ENCODE data around the gene PDE1A. TPM values are rescaled to one million over a fixed set of nuclear protein-coding genes. Genes with fewer than 3 reads are reported as not detected.

The PDE1A gene
- polyA plus RNA-seq (2013, experiment 1 of 2), result 1.3 TPM
- polyA plus RNA-seq (2013, experiment 2 of 2), result 3.0 TPM

GRCh38 chr2:182426918-182427240 is at the start of gene PDE1A:
TSS of gene PDE1A (minus strand) at chr2:182427036.
- H3K36me3 ChIP-seq (ENCODE audit: insufficient read depth, low read length), result no peaks in the 10 kb centered on the region
- H3K27ac ChIP-seq (ENCODE audit: low read depth, low read length), result no peak within 1 kb of the TSS
- no peak within 1 kb of the TSS for H3K4me3 ChIP-seq (ENCODE audit: low read length)
- 84% methylated on average over 2 of the region's 3 CpGs for WGBS
- no peaks in the 10 kb centered on the region for H3K9me3 ChIP-seq (ENCODE audit: insufficient read depth, low read depth, low read length)
- H3K4me1 ChIP-seq (ENCODE audit: insufficient read depth, low read length), result no peaks in the 10 kb centered on the region
- H3K27me3 ChIP-seq (ENCODE audit: insufficient read depth, low read length), result no peaks in the 10 kb centered on the region
- no peak within 1 kb of the TSS for H3K9ac ChIP-seq (ENCODE audit: low read depth, low read length)

- H3K9me3 ChIP-seq (ENCODE audit: insufficient read depth, low read depth, low read length), result no peaks in the 10 kb centered on the region
- H3K27ac ChIP-seq (ENCODE audit: low read depth, low read length), result no peak overlapping the region
- H3K9ac ChIP-seq (ENCODE audit: low read depth, low read length), result no peak overlapping the region
- H3K36me3 ChIP-seq (ENCODE audit: insufficient read depth, low read length), result no peaks in the 10 kb centered on the region
- 100% methylated on average over 3 of the region's 4 CpGs for WGBS
- H3K4me1 ChIP-seq (ENCODE audit: insufficient read depth, low read length), result no peaks in the 10 kb centered on the region
- H3K27me3 ChIP-seq (ENCODE audit: insufficient read depth, low read length), result no peaks in the 10 kb centered on the region
- H3K4me3 ChIP-seq (ENCODE audit: low read length), result no peak overlapping the region
Observed at GRCh38 chr2:182473635-182474034, 46.8 kb upstream of the PDE1A start.

- Histone ChIP-seq H3K27me3 (ENCODE audit: insufficient read depth, low read length) (no peaks in the 10 kb centered on the region), H3K4me3 (ENCODE audit: low read length) (no peak overlapping the region), H3K9me3 (ENCODE audit: insufficient read depth, low read depth, low read length) (no peaks in the 10 kb centered on the region), H3K36me3 (ENCODE audit: insufficient read depth, low read length) (no peaks in the 10 kb centered on the region), H3K4me1 (ENCODE audit: insufficient read depth, low read length) (no peaks in the 10 kb centered on the region), H3K9ac (ENCODE audit: low read depth, low read length) (no peak overlapping the region), H3K27ac (ENCODE audit: low read depth, low read length) (no peak overlapping the region)
- 89% methylated on average over 1 of the region's 1 CpG for WGBS
Observed at GRCh38 chr2:182463760-182464159, 36.9 kb upstream of the PDE1A start.

DNA sequence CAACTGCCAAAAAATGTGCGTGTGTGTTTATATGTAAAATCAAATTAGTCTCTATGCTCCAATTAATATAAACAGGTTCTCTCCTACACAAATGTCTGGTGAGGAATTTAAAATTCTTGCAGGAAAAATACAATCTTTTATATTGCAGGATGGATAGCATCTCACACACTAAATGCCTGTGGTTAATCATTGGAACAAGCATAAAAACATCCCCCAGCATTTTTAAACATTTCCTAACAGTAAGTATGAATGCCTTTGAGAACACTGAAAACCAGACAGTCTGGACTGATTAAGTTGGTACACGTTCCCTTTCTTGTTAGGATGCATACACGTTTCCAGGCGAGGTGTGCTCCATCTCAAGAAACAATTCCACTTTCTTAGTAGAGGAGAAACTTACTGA is 29.9 kb upstream of the PDE1A start:
- H3K9me3 ChIP-seq (ENCODE audit: insufficient read depth, low read depth, low read length), result no peaks in the 10 kb centered on the region
- no peaks in the 10 kb centered on the region for H3K27me3 ChIP-seq (ENCODE audit: insufficient read depth, low read length)
- H3K9ac ChIP-seq (ENCODE audit: low read depth, low read length), result no peak overlapping the region
- no peak overlapping the region for H3K4me3 ChIP-seq (ENCODE audit: low read length)
- WGBS, result 89% methylated on average over 3 of the region's 4 CpGs
- no peaks in the 10 kb centered on the region for H3K4me1 ChIP-seq (ENCODE audit: insufficient read depth, low read length)
- H3K36me3 ChIP-seq (ENCODE audit: insufficient read depth, low read length), result no peaks in the 10 kb centered on the region
- H3K27ac ChIP-seq (ENCODE audit: low read depth, low read length), result no peak overlapping the region

- H3K36me3 ChIP-seq (ENCODE audit: insufficient read depth, low read length), result no peaks in the 10 kb centered on the region
- 98% methylated on average over 2 of the region's 2 CpGs for WGBS
Observed at GRCh38 chr2:182452456-182452990, 25.7 kb upstream of the PDE1A start.

DNA sequence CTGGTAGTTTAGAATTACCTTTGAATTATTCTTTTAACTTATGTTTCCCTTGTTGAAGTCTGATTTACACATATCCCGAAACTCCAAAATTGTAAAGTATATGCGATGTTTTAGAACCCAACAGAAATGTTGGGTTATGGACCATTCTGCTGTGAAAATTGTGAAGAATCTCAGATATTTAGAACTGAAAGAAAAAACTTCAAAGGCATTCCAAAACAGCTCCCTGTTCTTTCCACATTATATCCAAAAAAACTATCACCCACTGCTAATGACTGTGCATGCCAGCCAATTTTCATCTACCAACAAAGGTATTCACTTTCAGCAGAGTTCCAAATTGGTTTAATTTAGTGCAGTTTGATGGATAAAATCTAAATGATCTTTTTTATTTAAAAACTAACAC is 21.5 kb upstream of the PDE1A start:
- H3K27ac ChIP-seq (ENCODE audit: low read depth, low read length), result no peak overlapping the region
- WGBS, result 86% methylated on average over 2 of the region's 2 CpGs
- no peak overlapping the region for H3K9ac ChIP-seq (ENCODE audit: low read depth, low read length)
- peaks cover 15% of the 10 kb centered on the region for H3K4me1 ChIP-seq (ENCODE audit: insufficient read depth, low read length)
- no peaks in the 10 kb centered on the region for H3K27me3 ChIP-seq (ENCODE audit: insufficient read depth, low read length)
- no peak overlapping the region for H3K4me3 ChIP-seq (ENCODE audit: low read length)
- no peaks in the 10 kb centered on the region for H3K36me3 ChIP-seq (ENCODE audit: insufficient read depth, low read length)
- no peaks in the 10 kb centered on the region for H3K9me3 ChIP-seq (ENCODE audit: insufficient read depth, low read depth, low read length)

More at GRCh38 chr2:182452456-182452990, 25.7 kb upstream of the PDE1A start:
- H3K27me3 ChIP-seq (ENCODE audit: insufficient read depth, low read length), result no peaks in the 10 kb centered on the region
- peaks cover 7% of the 10 kb centered on the region; the same call in 1 of the 2 replicates for H3K4me1 ChIP-seq (ENCODE audit: insufficient read depth, low read length)
- no peak overlapping the region for H3K9ac ChIP-seq (ENCODE audit: low read depth, low read length)
- H3K9me3 ChIP-seq (ENCODE audit: insufficient read depth, low read depth, low read length), result no peaks in the 10 kb centered on the region
- no peak overlapping the region for H3K4me3 ChIP-seq (ENCODE audit: low read length)
- no peak overlapping the region for H3K27ac ChIP-seq (ENCODE audit: low read depth, low read length)

DNA sequence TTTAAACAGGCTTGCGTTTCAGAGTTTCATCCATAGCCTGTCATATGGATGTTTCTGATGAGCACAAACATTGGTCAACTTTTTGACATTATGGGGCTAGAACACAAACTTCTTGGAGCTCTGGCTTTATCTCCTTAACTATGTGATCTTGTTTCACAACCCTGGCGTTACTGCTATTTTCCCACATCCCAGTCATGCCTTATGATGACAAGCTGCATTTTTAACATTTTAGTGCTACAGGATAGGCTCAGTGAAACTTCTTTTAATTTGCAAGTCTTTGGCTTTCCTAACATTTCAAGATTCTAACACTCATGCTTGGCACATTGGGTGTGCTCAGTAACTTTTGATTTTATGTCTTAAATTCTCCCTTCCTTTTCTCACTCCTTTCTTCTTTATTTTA is 21.0 kb upstream of the PDE1A start:
- Histone ChIP-seq H3K27ac (ENCODE audit: low read depth, low read length) (no peak overlapping the region), H3K36me3 (ENCODE audit: insufficient read depth, low read length) (no peaks in the 10 kb centered on the region)
- 78% methylated on average over 2 of the region's 2 CpGs for WGBS

DNA sequence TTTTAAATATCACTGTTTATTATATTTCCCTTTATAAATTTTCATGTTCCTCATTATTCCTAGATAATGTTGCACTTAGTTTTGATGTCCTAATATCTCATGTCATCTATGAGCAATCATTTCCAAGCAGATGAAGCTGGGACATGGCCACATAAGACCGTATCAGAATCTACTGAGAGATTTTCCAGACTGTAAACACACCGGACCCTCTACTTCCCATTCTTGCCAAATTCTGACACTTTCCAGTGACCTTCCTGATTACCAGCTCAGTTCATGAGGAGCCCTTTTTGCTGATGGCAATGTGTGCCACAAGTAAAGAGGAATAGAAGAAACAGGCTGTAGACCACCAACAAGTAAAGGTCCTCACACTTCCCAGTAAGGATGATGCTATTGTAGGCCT is 20.3 kb upstream of the PDE1A start:
- Histone ChIP-seq H3K4me1 (ENCODE audit: insufficient read depth, low read length) (peaks cover 15% of the 10 kb centered on the region), H3K9ac (ENCODE audit: low read depth, low read length) (no peak overlapping the region), H3K27me3 (ENCODE audit: insufficient read depth, low read length) (no peaks in the 10 kb centered on the region), H3K9me3 (ENCODE audit: insufficient read depth, low read depth, low read length) (no peaks in the 10 kb centered on the region), H3K4me3 (ENCODE audit: low read length) (no peak overlapping the region), H3K27ac (ENCODE audit: low read depth, low read length) (no peak overlapping the region), H3K36me3 (ENCODE audit: insufficient read depth, low read length) (no peaks in the 10 kb centered on the region)
- 92% methylated on average over 2 of the region's 2 CpGs for WGBS

More for the DNA sequence above, 21.0 kb upstream of the PDE1A start:
- Histone ChIP-seq H3K9me3 (ENCODE audit: insufficient read depth, low read depth, low read length) (no peaks in the 10 kb centered on the region), H3K4me1 (ENCODE audit: insufficient read depth, low read length) (peaks cover 15% of the 10 kb centered on the region), H3K27me3 (ENCODE audit: insufficient read depth, low read length) (no peaks in the 10 kb centered on the region), H3K4me3 (ENCODE audit: low read length) (no peak overlapping the region), H3K9ac (ENCODE audit: low read depth, low read length) (no peak overlapping the region)

DNA sequence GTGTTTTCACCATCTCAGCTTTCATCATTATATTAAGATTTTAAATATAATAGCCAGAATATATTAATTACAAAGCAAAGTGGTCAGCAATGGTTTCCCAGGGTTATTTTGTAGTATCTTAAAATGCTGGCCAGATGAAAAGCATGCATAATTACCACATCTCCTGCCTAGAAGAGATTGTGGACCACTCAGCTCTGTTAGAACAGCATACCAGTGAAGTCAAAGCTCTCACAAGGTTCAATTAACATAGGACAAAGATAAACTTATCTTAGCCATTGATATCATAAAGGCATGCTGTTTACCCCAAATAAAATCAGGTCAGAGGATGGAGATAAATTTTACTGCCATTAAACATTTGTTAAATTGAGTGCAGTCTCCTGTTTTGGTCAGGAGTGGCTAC is 19.3 kb upstream of the PDE1A start:
- Histone ChIP-seq H3K4me1 (ENCODE audit: insufficient read depth, low read length) (peaks cover 15% of the 10 kb centered on the region), H3K27me3 (ENCODE audit: insufficient read depth, low read length) (no peaks in the 10 kb centered on the region), H3K9me3 (ENCODE audit: insufficient read depth, low read depth, low read length) (no peaks in the 10 kb centered on the region), H3K9ac (ENCODE audit: low read depth, low read length) (no peak overlapping the region), H3K36me3 (ENCODE audit: insufficient read depth, low read length) (no peaks in the 10 kb centered on the region), H3K4me3 (ENCODE audit: low read length) (no peak overlapping the region), H3K27ac (ENCODE audit: low read depth, low read length) (no peak overlapping the region)

- Histone ChIP-seq H3K27ac (ENCODE audit: low read depth, low read length) (no peak overlapping the region), H3K9ac (ENCODE audit: low read depth, low read length) (no peak overlapping the region), H3K36me3 (ENCODE audit: insufficient read depth, low read length) (no peaks in the 10 kb centered on the region), H3K27me3 (ENCODE audit: insufficient read depth, low read length) (no peaks in the 10 kb centered on the region), H3K4me3 (ENCODE audit: low read length) (no peak overlapping the region), H3K4me1 (ENCODE audit: insufficient read depth, low read length) (peaks cover 15% of the 10 kb centered on the region), H3K9me3 (ENCODE audit: insufficient read depth, low read depth, low read length) (no peaks in the 10 kb centered on the region)
- 94% methylated on average over 2 of the region's 4 CpGs for WGBS
Observed at GRCh38 chr2:182445391-182445965, 18.6 kb upstream of the PDE1A start.

DNA sequence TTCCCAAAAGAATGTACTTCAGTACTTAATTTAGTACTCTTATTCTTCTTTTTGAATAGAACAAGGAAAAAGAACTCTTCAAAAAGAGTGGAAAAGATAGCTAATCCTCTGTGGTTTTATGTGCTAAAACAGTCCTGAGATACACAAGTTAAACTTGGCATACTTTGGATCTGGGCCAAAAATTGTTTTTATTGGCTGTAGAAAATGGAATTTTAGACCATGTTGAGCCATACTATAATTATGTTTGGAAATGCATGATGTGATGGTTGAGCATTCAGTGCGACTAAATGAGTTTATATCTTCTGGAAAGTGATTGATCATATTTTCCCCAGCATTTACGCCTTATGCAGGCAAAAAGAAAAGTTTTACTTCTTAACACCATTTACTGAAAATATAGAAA is 18.0 kb upstream of the PDE1A start:
- H3K27ac ChIP-seq (ENCODE audit: low read depth, low read length), result no peak overlapping the region

DNA sequence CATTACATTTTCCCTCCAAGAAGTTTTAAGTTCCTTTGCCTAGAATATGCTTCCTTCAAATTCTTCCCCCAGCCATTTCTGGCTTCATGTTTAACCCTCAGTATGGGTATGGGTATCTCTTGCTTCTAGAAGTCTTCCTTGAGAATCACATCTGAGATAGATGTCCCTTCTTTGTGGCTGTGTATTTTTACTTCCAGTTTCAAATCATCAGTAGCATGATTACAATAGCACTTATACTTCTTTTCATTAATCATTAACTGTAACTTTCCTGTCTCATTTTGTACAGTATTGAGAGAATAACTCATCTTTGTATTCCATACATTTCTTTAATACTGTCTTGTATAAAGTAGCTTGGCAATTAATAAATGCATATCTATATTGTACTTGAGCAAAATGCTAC is 17.3 kb upstream of the PDE1A start:
- Histone ChIP-seq H3K27ac (ENCODE audit: low read depth, low read length) (no peak overlapping the region), H3K9me3 (ENCODE audit: insufficient read depth, low read depth, low read length) (no peaks in the 10 kb centered on the region), H3K4me1 (ENCODE audit: insufficient read depth, low read length) (peaks cover 15% of the 10 kb centered on the region), H3K9ac (ENCODE audit: low read depth, low read length) (no peak overlapping the region), H3K36me3 (ENCODE audit: insufficient read depth, low read length) (no peaks in the 10 kb centered on the region), H3K4me3 (ENCODE audit: low read length) (no peak overlapping the region), H3K27me3 (ENCODE audit: insufficient read depth, low read length) (no peaks in the 10 kb centered on the region)

More for the DNA sequence above, 18.0 kb upstream of the PDE1A start:
- no peak overlapping the region for H3K9ac ChIP-seq (ENCODE audit: low read depth, low read length)
- 92% methylated on average over 1 of the region's 2 CpGs for WGBS
- no peaks in the 10 kb centered on the region for H3K27me3 ChIP-seq (ENCODE audit: insufficient read depth, low read length)
- H3K9me3 ChIP-seq (ENCODE audit: insufficient read depth, low read depth, low read length), result no peaks in the 10 kb centered on the region
- no peak overlapping the region for H3K4me3 ChIP-seq (ENCODE audit: low read length)
- H3K36me3 ChIP-seq (ENCODE audit: insufficient read depth, low read length), result no peaks in the 10 kb centered on the region
- peaks cover 15% of the 10 kb centered on the region for H3K4me1 ChIP-seq (ENCODE audit: insufficient read depth, low read length)

Data from HUES64 (cell line).